ENCODE results near the gene FIS1.
"Not testable (repeated sequence)": the region's sequence is repeated elsewhere in the genome, so short reads cannot be mapped to it uniquely, and the experiment has no call there.

Gene FIS1

DNA sequence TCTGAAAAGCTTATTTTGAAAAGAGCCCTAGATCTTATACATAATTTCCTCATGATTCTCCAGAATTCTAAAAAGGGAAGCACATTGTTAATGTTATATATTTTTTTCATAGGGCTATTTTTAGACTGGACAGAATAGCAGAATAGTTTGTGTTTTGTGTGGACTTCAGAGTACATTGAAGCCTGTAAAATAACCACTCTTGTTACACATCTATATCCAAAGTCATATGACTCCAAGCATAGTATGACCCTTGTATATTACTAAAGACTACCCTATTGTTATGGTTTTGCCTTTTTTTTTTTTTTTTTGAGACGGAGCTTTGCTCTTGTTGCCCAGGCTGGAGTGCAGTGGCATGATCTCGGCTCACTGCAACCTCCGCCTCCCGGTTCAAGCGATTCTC is 26.1 kb upstream of the FIS1 start:
- no peak overlapping the region for H3K4me3 ChIP-seq (ENCODE audit: low read depth, low read length)
- in situ Hi-C loops (cut with HindIII; ENCODE audit: low sequenced_read_pairs): loop anchor here (10.0 kb wide), 1 partner anchor 216 kb away; no protein-coding TSS in a partner anchor
- DNase-seq (ENCODE audit: low read depth): no peak
- TF ChIP-seq CTCF (IDR thresholded peaks at IDR 0.05; ENCODE audit: low read depth, low read length, missing control alignments): no peak

GRCh38 chr7:101269664-101270063 is 24.8 kb upstream of the FIS1 start:
- in situ Hi-C loops (cut with HindIII; ENCODE audit: low sequenced_read_pairs): loop anchor here (10.0 kb wide), 1 partner anchor 215 kb away; no protein-coding TSS in a partner anchor
- DNase-seq (ENCODE audit: low read depth): no peak
- no peak for TF ChIP-seq CTCF (IDR thresholded peaks at IDR 0.05; ENCODE audit: low read depth, low read length, missing control alignments)
- H3K4me3 ChIP-seq (ENCODE audit: low read depth, low read length): no peak overlapping the region

DNA sequence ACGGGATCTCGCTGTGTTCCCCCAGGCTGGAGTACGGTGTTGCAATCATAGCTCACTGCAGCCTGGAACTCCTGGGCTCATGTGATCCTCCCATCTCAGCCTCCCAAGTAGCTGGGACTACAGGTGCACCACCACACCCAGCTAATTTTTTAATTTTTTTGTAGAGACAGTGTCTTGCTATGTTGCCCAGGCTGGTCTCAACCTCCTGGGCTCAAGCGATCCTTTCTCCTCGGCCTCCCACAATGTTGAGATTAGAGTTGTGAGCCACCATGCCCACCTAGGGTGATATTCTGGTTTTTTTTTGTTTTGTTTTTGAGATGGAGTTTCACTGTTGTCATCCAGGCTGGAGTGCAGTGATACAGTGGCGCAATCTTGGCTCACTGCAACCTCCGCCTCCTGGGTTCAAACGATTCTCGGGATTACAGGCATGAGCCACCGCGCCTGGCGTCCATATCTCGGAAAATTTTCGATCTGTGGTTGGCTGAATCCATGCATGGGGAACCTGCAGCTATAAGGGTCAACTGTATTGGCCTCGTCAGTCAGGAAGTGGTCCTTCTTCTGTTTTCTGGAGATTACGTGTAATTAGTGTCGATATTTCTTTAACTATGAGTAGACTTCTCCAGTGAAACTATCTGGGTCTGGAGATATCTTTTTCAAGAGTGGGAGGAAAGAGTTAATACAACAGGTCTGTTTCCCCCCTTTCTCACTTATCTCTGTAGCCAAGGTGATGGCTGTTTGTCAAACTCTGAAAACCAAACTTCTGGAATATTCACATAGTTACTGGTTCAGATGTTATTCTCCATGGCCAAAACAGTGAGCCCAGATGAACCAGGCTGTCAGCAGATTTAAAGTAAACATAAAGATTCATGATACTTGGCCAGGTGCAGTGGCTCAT is 21.0 kb upstream of the FIS1 start:
- in situ Hi-C loops (cut with HindIII; ENCODE audit: low sequenced_read_pairs): no loop called here
- TF ChIP-seq CTCF (IDR thresholded peaks at IDR 0.05; ENCODE audit: low read depth, low read length, missing control alignments): no peak
- DNase-seq (ENCODE audit: low read depth): no peak
- H3K4me3 ChIP-seq (ENCODE audit: low read depth, low read length): no peak overlapping the region

DNA sequence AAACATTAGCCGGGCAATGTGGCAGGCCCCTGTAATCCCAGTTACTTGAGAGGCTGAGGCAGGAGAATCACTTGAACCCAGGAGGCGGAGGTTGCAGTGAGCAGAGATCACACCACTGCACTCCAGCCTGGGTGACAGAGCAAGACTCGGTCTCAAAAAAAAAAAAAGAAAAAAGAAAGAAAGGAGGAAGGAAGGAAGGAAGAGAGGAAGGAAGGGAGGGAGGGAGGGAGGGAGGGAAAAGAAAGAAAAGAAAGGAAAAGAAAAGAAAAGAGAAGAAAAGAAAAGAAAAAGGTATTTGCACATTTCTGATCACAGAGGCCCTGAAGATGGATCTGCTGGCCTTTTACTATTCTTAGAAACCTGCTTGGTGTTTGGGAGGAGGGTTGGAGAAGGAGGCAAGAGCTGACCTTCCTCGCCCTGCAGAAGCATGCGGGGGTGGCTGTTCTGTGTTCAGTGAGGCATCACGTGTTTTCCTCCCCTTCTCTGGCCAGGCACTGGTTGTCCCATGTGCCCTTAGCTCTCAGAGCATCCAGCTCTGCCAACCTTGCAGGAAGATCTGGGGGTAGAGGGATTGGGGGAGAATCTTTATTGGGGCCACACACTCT is 19.3 kb upstream of the FIS1 start:
- DNase-seq (ENCODE audit: low read depth); in situ Hi-C loops (cut with HindIII; ENCODE audit: low sequenced_read_pairs); H3K4me3 ChIP-seq (ENCODE audit: low read depth, low read length): not testable (repeated sequence)

GRCh38 chr7:101258243-101258731 is 13.4 kb upstream of the FIS1 start:
- H3K4me3 ChIP-seq (ENCODE audit: low read depth, low read length): no peak overlapping the region
- no peak for DNase-seq (ENCODE audit: low read depth)
- no peak for TF ChIP-seq CTCF (IDR thresholded peaks at IDR 0.05; ENCODE audit: low read depth, low read length, missing control alignments)
- in situ Hi-C loops (cut with HindIII; ENCODE audit: low sequenced_read_pairs): no loop called here

DNA sequence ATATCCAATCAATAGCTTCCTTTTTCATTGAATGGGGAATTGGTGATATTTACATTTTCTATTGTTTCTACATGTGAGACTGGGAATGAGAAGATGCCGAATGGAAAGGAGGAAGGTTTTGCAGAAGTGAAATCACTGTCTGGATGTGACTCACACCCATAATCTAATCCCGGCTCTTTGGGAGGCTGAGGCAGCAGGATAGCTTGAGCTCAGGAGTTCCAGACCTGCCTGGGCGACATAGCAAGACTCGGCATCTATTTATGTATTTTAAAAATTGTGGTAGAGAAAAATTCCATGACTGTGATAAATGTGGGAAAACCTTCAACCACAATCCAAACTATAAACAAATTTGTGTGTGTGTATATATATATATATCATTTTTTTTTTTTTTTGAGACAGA is 10.9 kb upstream of the FIS1 start:
- TF ChIP-seq CTCF (IDR thresholded peaks at IDR 0.05; ENCODE audit: low read depth, low read length, missing control alignments): no peak
- in situ Hi-C loops (cut with HindIII; ENCODE audit: low sequenced_read_pairs): no loop called here
- no peak for DNase-seq (ENCODE audit: low read depth)
- no peak overlapping the region for H3K4me3 ChIP-seq (ENCODE audit: low read depth, low read length)

- DNase-seq (ENCODE audit: low read depth); H3K4me3 ChIP-seq (ENCODE audit: low read depth, low read length); in situ Hi-C loops (cut with HindIII; ENCODE audit: low sequenced_read_pairs): not testable (repeated sequence)
Observed at GRCh38 chr7:101253199-101253598, 8.3 kb upstream of the FIS1 start.

All from astrocyte of the cerebellum (primary cell).